NCI-H1417 (cell line): ENCODE data around the gene ZFHX3.

Source experiments
- DNase-seq, 3 experiments: peaks; one replicate each; lab custom pipeline; 2025; lab: John Stamatoyannopoulos, UW

Gene ZFHX3

DNA sequence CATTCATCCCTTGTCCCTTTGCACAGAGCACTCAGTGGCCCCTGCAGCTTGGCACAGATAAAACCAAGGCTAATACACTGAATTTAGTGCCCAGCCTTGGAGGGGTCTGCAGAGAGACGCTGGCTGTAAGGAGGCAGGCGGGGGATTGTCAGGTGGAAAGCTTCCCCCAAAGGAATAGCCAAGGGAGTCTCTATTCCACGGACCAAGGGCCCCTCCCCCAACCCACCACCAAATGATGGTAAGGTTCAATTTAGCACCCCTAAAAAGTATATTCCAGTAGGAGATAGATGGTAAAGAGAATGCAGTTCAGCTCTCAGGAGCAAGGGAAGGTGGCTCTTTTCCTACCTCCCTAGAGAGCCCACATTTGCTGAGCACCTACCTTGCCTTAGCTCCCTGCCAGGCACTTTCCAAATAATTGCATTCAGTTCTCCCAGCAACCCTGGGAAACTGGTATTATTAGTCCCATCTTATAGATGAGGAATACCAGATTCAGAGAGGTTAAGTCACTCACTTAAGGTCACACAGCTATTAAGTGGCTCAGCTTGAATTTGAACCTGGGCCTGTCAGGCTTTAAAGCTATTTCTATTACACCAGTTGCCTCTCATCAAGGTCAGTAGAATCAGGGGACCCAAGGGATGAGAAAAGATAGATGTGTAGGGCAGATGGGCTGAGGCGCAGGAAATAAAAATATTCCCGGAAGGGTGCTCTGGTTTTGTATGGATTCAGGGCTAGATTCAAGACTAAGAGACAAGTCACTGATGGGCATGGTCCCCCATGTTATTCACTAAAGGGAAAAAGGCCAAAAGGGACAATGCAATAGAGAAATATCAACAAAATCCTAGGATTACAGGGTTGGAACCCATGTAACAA is 20.0 kb upstream of the ZFHX3 start:
- DNase-seq: no peak

DNA sequence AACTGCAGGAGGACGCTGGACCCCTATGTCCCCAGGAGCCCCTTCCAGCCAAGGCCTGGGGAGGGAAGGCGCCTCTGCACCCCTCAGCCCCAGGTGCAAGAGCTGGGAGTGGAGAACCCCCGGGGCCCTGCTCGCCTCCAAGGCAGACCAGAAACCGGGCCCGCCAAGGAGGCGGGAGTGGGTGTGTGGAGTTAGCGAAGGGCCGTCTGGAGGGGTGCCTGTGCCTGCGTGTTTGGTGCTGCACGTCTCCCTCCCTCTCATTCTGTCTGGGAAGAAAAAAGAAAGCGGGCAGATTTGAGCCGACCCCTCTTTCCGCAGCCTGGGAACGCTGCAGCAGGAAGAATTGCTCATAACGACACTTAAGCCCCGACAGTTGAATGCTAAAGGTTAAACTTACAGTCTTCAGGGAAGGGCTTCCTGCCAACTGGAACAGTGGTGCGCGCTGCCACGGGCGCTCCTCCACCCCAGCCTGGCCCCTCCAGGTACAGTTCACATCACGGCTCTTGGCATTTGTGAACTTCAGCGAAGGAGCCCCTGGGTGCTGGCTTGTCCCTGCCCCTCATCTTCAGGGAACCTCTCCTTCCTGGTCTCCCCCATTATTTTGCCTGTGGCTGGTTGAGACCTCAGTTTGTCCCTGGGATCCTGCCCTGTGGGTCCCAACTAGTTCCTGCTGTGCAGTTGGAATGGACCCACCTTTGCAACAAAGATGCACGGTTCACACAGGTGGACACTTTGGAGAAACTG is 19.2 kb upstream of the ZFHX3 start:
- no peak for DNase-seq

DNA sequence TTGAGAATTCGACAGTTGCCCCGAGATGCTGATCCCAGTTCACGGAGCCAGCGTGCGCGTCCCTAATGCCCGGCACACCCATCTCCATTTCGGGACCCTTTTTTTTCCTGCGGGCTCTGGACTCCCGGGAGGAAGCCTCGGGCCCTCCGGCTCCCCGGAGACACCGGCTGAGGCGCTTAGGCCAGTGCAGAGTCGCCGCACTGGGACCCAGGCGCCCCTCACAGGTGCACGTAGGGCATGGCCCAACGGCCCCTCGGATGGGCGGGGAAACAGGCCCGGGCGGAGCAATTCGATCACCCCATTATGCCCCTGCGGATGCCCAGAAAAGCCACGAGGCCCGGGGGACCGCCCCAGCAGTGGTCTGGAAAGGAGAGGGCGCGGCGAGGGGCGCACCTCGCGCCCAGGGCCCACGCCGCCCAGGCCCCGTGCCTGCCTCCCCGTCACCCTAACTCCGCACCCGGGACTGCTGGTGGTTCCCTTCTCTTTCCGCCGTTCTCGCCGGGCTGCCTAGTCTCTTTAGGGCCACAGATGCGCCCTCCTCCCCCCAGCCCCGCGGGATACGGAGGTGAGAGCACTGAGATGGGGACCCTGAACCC is 18.5 kb upstream of the ZFHX3 start:
- no peak for DNase-seq

DNA sequence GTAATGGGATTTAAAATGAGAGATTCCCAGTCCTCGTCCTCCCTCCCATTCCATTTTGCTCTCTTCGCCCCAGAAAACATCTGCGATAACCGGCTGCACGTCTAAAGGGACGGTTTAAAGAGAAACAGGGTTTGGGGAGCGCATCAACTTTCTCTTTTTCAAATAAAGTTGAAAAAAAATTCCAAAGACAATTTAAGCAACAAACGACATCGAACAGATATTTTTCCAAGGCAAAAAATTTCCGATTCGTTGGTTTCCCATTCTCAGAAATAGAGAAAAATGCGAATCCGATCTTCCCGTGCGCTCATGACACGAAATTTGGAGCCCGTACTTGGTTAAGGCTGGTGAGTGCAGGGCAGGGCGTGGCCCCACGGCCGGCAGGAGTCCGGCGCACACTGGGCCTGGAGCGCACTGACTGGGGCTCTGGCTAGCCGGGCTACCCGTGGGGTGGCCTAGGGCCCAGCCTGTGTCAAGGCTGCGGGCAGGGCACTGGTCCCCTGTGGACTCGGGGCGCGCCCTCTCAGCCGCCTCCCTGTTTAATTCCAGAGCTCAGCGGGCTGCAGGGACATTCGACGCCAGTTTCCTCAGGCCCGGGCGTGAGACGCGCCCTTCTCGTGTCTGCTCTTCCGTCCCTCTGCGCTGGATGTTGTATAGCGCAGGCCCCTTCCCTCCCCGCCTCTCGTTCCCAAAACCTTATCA is 17.9 kb upstream of the ZFHX3 start:
- no peak for DNase-seq

DNA sequence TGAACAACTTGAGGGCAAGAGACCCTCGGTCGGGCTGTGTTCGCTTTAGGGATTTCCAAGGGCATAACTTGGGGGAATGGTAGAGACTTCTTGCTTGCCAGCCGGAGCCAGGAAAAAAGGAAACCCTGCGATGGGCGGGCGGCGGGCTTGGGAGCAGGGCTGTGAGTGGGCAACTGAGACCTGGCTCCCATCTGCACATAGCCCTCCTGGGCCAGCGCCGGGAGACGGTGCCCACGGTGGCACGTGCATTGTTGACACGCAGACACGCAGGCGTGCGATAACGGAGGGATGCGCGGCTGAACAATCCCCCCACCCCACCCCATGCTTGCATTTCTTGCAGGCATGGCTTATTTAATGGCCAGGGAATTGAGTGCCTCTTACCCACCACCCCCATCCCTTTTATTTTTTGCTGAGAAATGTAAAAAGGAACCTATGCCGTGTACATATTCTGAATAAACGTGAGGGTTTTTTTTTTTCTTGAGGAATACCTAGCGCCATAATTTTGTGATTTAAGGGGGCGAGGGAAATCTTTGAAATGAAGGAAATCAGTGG is 17.1 kb upstream of the ZFHX3 start:
- no peak for DNase-seq

DNA sequence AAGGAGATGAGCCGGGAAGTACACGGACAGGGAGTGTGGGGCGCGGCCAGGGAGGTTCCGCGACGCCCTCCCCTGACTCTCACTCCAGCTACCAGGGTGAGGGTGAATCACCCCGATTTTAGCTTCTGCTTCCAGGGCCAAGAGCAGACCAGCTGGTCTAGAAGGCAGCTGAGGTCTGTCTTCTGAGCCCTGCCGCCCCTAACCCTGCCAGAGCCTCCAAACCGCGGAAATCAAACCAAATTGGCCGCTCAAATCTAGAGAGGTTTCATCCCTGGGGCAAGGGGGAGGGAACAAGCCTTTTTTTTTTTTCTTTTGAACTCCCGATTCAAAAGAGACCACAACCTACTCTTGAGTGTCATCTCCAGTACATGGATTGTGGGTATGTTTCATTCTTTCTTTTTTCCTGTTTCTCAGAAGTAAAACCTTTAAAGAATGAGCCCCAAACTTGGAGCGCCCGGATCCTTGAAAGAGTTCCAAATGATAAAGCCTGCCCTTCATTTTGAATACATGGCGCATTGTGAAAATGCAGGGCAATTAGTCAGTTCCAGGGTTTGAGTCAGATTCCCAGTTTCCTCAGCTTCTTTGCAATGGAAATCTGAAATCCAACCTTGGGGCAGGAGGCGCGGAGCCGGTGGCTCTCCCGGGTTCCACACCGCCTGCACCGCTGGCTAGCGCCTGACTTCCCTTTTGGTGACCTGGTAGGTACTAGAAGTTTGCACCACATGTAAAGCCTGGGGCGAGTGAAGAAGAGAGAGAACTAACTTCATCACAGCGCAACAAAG is 16.5 kb upstream of the ZFHX3 start:
- DNase-seq: no peak

DNA sequence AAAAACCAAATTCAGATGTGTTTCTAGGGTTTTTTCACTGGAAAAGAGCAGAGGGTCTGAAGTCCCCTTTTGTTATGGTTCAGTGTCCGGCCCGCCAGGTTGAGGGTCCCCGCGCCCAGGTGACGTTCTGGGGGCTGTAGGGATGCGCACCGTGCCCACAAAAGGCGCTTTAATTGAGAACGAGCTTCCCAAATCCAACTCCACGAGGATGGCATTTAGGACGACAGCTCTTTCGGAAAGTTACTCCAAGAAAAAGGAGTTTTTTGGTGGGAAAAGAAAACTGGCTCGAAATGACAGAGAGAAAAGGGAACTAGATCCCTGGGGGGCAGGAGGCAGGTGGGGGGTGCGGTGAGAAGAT is 15.9 kb upstream of the ZFHX3 start:
- no peak for DNase-seq

DNA sequence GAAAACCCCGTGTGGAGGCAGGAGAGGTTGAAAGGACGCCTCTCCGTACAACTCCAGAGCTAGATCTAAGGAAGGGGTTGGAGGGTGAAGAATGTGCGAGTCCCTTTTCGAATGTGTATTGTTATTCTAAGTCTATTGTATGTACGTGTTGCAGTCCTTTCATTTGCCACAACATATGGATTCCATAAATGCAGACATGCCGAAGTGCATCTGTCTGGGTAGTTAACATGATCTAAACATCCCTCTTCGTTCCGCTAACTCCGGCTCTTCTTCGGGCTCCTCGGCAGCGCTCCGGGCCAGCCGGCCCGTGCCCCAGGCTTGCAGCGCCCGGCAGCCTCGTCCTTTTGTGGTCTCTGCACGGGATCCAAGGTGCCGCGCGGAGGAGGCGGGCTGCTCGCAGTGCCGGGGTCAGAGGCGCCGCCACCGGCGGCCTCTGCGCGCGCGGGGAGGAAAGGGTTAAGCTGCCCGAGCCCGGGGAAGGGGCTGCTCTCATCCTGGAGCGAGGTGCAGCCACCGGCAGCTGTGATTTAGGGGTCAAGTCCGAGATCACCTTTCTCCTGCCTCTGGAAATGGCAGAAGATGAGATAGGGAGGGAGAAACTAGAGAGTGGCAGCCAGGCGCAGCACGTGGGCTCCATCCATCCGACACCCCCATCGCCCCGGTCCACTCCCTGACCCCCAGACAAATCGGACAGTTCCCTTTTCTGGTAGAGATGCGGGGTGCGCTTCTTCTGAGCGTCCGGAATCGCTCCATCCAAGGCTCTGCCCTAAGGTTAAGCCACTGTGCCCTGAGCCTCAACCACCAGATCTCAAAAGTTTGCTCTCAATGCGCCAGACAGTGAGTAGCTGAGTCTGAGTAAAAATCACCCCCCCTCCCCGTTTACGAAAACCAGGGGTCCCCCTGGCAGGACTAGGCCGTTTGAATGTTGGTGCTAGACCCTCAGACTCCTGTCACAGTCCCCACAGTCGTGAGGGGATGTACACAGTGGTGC is 15.1 kb upstream of the ZFHX3 start:
- DNase-seq: no peak

DNA sequence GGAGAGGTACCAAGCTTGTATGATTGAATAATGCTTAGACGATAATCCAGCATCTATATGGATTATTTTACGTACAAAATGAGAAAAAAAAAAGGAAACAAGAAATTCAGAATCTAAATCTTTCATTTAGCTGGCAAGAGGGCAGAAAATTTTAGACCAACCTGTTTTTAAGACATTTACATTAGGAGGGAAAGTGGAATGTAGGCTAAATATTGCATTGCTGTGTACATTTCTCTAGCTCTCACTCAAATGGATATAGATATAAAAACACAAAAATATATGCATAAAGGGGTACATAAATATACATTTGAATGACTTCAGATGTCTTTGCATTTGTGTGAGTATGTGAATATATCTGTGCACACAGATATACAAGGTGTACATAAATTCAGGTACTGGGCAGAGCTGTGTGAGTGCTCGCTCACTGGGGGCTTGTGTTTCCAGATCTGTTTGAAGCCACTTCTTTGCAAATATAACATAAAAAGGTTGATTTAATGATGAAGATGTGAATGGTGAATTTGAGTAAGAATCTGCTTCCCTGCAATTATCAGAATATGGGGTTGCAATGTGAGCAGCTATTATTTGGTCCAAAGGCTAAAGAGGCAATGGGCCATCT is 14.2 kb upstream of the ZFHX3 start:
- DNase-seq: no peak

DNA sequence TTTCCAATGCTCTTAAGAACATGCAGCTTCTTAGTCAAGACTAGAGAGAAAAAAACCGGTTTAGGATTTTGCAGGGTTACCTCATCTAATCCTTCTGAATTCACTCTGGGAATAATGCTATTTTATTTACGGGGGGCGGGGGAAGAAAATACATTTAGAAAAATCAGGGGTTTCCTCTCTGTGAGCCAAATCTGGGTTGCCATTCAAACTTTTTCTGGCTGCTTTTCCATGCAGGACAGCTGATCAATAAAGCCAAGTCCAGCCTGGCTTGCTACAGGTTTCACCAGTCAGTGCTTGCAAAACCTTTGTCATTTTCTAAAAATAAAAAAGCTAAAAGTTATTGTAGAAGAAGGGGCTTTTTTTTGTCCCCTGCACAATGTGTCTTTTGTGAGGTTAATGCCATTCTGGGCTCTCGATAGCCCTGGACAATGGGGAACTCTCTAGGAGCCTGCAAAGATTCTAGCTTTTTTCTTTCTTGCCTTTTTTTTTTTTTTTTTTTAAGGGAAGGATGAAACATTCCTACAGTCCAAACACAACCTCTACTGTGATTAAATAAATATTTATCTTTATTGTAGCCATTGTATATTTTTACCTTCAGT is 13.1 kb upstream of the ZFHX3 start:
- peak in 1 of 3 experiments; percentile 22 for DNase-seq

DNA sequence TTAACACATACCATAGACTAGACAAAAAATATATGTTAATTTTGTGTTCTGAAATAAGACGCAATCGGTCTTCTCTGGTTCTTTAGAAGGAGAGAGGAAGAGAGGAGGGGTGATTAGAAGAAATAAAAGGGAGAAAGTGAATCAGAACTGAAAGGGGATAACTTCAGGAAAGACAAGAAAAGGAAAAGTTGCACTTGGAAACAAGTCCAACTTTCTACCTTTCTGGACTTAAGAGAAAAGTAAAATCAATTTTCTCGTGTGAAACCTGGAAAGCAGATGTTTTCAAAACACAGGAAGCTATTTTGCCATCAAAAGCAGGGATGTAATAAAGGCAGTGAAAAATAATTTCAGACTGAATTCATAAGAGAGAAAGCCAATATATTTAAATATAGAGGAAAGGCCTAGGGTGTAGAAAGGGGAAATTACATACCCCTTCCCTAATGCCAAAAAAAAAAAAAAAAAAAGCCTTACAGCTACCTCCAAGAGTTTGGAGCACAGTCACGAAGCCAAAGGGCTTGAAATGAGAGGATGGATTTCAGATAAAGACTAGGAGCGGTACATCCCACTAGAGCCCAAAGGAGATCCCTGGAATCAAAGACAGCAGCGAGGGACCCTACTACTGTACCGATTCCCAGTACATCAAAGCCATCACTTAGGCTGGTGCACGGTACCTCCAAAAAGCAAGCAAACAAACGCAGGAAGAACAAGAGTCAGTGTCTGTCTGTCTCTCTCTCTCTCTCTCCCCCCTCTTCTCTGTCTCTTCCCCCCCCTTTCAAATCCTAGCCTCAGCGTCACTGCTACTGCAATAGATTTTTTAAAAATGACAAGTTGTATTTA is 12.1 kb upstream of the ZFHX3 start:
- peak in 2 of 3 experiments; percentile 21 to 54 for DNase-seq

DNA sequence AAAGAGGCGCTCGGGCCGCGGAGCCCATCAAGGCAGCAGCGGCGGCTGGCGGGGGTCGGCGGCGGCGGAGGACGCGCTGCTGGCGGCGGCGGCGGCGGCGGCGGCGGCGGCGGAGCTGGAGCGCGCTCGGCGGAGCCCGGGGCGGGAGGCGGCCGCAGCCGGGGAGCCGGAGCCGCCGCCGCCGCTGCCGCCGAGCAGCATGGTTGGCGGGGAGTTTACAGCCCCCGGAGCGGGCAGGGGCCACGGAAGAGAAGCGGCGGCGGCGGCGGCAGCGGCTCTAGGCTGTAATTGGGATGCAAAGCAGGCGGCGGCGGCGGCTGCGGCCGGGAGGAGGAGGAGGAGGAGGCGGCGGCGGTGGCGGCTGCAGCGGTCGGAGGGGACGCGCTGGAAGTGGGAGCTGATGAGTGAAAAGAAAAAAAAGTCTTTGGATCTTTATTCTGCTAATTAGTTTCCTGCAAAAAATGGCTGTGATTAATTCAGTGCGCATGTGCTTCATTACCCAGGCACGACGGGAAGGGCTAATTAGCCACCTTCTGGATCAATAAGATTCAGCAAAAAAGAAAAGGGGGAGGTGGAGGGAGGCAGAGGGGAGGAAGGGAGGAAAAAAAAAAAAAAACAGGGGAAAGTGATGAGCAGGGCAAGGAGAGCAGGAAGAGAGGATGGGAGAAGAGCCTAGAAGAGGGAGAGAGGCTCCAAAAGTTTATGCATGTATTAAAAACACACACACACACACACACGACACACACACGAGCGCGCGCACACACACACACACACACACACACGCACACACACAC is 10.9 kb upstream of the ZFHX3 start:
- DNase-seq: peak; percentile 36 to 92 (median 74)

DNA sequence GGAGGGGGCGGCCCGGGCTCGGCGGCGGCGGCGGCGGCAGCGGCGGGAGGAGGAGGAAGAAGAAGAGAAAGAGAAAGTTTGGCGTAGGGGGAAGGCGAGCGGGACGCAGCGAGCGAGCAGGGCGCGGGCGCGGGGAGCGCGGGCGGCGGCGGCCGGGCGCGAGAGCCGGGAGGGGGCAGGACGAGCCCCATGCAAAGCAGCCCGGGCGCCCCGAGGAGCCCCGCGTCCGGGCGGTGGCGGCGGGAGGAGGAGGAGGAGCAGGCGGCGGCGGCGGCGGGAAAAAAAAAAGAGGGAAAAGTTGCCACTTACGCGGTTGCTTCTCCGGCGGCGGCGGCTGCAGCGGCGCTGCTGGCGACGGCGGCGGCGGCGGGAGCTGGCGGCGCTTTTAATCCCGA is 10.3 kb upstream of the ZFHX3 start:
- peak; percentile 9 to 64 (median 61) for DNase-seq

DNA sequence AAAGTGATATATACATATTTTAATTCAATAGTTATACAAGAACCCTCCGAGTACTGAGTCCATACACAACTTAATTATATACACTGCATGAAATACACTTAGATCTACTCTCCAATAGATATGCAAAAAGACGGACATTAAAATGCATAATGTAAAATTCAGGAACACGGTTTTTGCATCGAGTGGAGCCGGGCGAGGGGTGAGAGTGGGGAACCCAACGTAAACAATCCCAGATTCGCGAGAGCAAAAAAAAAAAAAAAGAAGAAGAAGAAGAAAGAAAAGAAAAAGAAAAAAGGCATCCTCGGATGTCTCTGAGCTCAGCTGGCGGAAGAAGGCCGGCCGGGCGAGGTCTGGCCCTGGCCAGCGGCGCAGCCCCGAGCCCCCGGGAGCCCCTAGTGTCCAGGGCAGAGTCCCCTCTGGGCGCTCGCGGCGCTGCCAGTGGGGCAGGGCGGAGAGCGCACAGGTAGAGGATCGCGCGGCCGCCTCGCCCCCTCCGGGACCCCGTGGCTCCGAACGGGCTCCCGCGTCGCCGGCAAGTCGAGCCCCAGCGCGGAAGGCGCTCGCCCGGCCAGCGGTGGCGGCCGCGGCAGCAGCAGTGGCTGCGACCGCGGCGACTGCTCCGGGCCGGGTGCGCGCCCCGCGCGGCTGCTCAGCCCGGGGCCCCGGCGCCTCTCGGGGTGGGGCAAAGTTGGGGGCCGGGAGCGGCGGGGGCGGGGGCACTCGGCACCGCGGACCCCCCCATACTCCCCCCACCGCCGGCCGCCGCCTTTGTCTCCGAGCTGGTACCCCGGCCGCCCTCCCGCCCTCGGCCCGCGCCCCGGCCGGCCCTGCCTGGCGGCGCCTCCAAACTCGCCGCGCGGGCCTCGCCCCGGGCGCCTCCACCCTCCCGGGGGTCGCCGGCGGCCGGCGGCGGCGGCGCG is 9.6 kb upstream of the ZFHX3 start:
- DNase-seq: peak; percentile 8 to 72 (median 49)

DNA sequence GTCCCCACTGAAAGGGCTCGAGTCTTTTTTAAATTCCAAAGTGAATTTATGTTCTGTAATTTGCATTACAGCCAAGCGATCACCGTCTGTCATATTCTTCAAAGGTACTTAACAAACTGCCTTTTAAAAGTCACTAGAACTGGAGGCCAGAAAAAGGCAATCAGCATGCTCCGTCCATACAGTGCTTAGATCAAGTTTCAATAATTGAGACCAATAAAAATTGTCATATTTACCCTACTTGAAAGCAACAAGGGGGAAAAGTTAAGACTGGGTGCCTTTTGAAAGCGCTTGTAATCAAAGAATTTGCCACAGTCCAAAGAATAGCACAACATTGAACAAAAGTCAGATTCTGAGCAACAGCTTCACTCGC is 9.0 kb upstream of the ZFHX3 start:
- DNase-seq: peak; percentile 24 to 72 (median 30)

DNA sequence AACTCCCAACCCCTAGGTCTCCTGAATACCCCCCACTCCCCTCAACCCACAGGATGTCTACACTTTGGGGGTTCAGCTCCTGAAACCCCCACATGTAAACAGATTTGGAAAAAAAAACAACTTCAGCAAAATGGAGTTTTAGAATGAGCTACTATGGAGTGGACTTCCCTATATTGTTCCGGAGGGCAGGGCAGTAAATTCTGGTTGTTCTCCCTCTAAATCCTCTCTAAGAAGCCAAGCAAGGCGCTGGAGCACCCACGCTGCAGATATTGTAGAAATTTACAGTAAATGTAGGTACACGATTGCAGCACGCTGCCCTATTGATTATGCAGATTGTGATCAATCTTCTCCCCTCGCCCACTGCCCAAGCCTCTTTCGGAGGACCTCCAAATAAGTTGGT is 8.5 kb upstream of the ZFHX3 start:
- peak in 1 of 3 experiments; percentile 46 for DNase-seq
